DMS53 (cell line): Measurements from ENCODE around the gene GOLGA6C.
"Not testable (repeated sequence)": the region's sequence is repeated elsewhere in the genome, so short reads cannot be mapped to it uniquely, and the experiment has no call there.

Source experiments
- DNase-seq: peaks from one replicate; lab custom pipeline; 2025; lab: John Stamatoyannopoulos, UW

The GOLGA6C gene

GRCh38 chr15:75252285-75252684 lies 5.8 kb upstream of the GOLGA6C start:
- DNase-seq, result not testable (repeated sequence)

GRCh38 chr15:75258620-75259343 lies 648 bp downstream of the GOLGA6C start:
- DNase-seq, result not testable (repeated sequence)

GRCh38 chr15:75259873-75260272 lies 1.7 kb downstream of the GOLGA6C start:
- not testable (repeated sequence) for DNase-seq

GRCh38 chr15:75273751-75274359 lies 15.7 kb downstream of the GOLGA6C start:
- not testable (repeated sequence) for DNase-seq

- not testable (repeated sequence) for DNase-seq
Observed at GRCh38 chr15:75274509-75275107, 16.5 kb downstream of the GOLGA6C start.

GRCh38 chr15:75275617-75276016 lies 17.5 kb downstream of the GOLGA6C start:
- DNase-seq, result not testable (repeated sequence)

- DNase-seq, result not testable (repeated sequence)
Observed at GRCh38 chr15:75278497-75278896, 20.4 kb downstream of the GOLGA6C start.

- not testable (repeated sequence) for DNase-seq
Observed at GRCh38 chr15:75282572-75282971, 24.4 kb downstream of the GOLGA6C start, which contains the start of gene GOLGA6D. Gene GOLGA6D (plus strand): TSS chr15:75282835. CDS start chr15:75282876, 41 bp downstream.

- not testable (repeated sequence) for DNase-seq
Observed at GRCh38 chr15:75284152-75284551, 26.0 kb downstream of the GOLGA6C start.

GRCh38 chr15:75293660-75294059 lies 35.5 kb downstream of the GOLGA6C start:
- DNase-seq, result not testable (repeated sequence)

- DNase-seq, result not testable (repeated sequence)
Observed at GRCh38 chr15:75298541-75299310, 40.6 kb downstream of the GOLGA6C start.

GRCh38 chr15:75299311-75299688 lies 41.2 kb downstream of the GOLGA6C start:
- DNase-seq, result not testable (repeated sequence)

- not testable (repeated sequence) for DNase-seq
Observed at GRCh38 chr15:75300026-75300425, 41.9 kb downstream of the GOLGA6C start.

- no peak for DNase-seq
Observed at GRCh38 chr15:75302318-75302717, 44.2 kb downstream of the GOLGA6C start.

- not testable (repeated sequence) for DNase-seq
Observed at GRCh38 chr15:75302753-75303152, 44.6 kb downstream of the GOLGA6C start.

- no peak for DNase-seq
Observed at GRCh38 chr15:75306188-75306587, 48.1 kb downstream of the GOLGA6C start.

- peak; percentile 81 for DNase-seq
Observed at GRCh38 chr15:75307778-75308390, 49.8 kb downstream of the GOLGA6C start.

- DNase-seq, result no peak
Observed at GRCh38 chr15:75309711-75310110, 51.6 kb downstream of the GOLGA6C start.

- not testable (repeated sequence) for DNase-seq
Observed at GRCh38 chr15:75312548-75312947, 54.4 kb downstream of the GOLGA6C start.

- DNase-seq, result no peak
Observed at GRCh38 chr15:75313116-75313845, 55.1 kb downstream of the GOLGA6C start.
